GM19238 (cell line): Measurements from ENCODE around the gene ABHD4.
"Not testable (repeated sequence)": the region's sequence is repeated elsewhere in the genome, so short reads cannot be mapped to it uniquely, and the experiment has no call there.

Experiments used
- DNase-seq: peaks from one replicate; pipeline ENCODE4 v3.0.0; 2011; ENCODE audit warnings: low spot score; ENCODE audit not compliant: insufficient read length

The ABHD4 gene

DNA sequence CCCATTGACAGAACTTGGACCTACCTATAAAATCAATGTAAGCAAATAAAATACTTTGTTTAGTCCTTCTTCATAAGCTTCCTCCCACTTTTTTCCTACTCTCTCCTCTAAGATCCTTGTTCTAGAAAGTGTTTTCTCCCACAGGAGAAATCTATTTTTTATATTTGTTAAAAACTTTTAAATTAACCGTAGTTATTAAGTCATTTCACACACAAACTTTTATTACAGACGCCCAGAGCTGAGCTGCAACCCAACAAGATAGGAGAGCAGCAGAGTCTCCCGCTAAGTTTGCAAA is 36.8 kb upstream of the ABHD4 start:
- DNase-seq = no peak

DNA sequence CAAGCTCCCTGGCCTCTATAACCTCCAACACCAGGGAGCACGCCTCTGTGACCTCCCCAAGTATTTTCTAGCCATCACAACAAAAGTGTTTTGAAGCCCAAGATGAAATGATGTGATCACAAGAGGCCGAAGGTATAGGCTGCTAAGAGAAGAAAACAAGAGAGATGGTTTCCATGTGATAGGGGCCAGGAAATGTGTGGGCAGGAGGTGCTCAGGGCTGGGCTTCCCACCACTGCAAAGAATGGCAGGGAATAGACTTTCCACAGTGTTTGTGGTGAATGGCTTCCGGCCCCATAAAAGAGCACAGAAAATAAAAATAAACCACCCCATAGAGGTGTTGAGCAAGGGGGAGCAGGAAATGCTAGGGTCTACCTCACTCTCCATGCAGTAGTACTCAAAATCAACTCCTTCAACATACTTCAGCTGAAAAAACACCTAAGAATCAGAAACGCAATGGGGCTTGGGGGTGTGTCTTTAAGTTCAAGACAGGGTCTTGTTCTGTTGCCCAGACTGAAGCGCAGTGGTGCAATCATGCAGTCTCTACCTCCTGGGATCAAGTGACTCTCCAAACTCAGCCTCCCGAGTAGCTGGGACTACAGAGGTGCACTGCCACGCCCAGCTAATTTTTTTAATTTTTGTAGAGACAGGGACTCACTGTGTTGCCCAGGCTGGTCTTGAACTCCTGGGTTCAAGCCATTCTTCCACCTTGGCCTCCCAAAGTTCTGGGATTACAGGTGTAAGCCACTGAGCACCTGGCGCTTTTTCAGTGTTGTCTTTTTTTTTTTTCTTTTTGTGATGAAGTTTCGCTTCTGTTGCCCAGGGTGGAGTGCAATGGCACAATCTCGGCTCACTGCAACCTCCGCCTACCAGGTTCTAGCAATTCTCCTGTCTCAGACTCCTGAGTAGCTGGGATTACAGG is 36.2 kb upstream of the ABHD4 start:
- DNase-seq = no peak

DNA sequence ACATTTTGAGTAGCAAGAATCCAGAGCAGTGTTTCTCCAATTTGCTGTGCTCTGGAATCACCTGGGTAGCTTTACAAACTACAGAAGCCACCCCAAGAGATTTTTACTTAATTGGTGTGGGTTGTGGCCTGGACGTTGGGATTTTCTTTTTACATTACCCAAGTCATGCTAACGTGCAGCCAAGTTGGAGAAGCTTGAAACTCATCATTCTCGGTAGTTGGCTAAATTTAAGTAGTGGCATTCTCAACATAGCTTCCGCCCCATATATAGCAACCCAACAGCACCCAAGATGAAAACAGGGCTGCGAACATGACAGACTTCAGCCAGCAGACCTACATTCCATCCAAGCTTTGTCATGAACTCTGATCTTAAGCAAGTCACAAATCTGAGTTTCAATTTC is 34.1 kb upstream of the ABHD4 start:
- DNase-seq = no peak

GRCh38 chr14:22564463-22564862 is 33.6 kb upstream of the ABHD4 start:
- DNase-seq = no peak

DNA sequence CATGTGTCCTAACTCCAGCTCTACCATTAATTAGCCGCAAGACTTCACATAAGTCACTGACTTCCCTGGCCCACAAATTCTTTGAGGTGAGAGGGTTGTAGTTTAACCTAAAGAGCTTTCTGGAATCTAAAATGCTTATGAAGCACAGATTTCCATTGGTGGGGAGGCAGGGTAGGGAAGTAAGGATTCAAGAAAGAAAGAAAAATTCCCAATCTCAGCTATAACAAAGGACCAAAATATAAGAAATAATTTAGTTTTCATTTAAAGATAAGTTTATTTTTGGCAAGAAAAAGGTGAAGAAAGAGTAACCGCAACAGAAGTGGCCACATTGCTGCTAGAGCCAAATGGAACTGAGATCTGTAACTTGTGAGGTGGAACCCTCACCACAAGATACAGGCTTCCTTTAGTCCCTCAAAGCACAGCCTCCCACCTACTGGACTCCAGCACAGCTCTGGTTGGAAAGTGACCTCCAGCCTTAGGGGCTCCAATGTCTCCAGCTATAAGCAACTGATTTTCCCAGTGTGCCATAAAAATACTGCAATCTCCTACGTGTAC is 32.6 kb upstream of the ABHD4 start:
- no peak for DNase-seq

DNA sequence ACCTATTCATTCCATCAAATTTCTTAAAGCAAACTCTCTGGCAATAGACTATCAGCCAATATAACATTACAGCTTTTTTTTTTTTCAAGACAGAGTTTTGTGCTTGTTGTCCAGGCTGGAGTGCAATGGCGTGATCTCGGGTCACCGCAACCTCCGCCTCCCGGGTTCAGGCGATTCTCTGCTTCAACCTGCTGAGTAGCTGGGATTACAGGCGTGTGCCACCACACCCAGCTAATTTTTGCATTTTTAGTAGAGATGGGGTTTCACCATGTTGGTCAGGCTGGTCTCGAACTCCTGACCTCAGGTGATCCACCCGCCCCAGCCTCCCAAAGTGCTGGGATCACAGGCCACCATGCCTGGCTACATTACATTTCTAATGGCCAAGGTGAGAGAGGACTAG is 31.8 kb upstream of the ABHD4 start:
- DNase-seq = not testable (repeated sequence)

GRCh38 chr14:22566845-22567244 is 31.3 kb upstream of the ABHD4 start:
- DNase-seq = no peak

GRCh38 chr14:22567437-22567836 is 30.7 kb upstream of the ABHD4 start:
- DNase-seq = no peak

GRCh38 chr14:22569106-22569736 is 28.9 kb upstream of the ABHD4 start:
- no peak for DNase-seq

- DNase-seq = no peak
Measured at GRCh38 chr14:22569737-22570131, 28.4 kb upstream of the ABHD4 start.

- DNase-seq = peak; percentile 42
Measured at GRCh38 chr14:22570132-22570949, 27.8 kb upstream of the ABHD4 start.

DNA sequence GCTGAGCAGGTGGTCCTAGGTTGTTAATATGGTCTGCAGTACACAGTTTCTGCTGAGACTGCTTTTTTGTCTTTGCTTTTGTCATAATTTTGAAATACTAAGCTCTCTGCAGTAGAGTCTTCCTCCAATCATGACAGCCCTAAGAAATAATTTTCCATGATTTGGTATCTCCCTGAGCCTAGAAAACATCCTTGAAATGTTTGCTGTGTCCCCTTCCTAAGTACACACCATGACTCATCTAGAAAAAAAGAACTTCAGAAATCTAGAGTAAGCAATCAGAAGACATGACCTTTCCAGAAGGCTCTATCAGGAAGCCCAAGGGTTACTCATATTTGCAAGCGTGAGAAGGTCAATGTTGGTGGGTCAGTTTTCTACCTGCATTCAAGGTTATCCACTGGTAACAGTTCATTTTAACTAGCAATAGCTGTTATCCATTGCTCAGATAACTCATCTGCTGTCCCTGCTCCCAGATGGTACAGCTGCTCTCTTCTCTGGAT is 25.5 kb upstream of the ABHD4 start:
- DNase-seq = no peak

GRCh38 chr14:22573804-22574203 is 24.3 kb upstream of the ABHD4 start:
- no peak for DNase-seq

- DNase-seq = no peak
Measured at GRCh38 chr14:22577334-22577908, 20.7 kb upstream of the ABHD4 start.

DNA sequence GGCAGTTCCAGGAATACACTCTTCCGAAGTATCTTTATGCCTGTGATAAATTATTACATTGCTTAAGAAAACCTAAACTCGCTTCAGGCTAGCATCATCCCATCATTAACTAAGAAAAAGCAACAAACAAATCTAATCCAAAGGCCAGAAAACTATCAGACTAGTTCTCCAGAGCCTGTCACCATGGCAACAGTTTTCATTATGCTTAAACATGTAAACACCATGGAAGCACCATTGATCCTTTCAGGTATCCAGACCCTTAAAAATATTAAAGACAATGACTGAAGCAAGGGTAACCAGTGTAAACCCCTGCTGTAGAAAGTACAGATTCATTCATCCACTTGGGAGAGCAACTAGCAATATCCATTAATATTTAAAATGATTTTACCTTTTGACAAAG is 18.9 kb upstream of the ABHD4 start:
- DNase-seq = no peak

DNA sequence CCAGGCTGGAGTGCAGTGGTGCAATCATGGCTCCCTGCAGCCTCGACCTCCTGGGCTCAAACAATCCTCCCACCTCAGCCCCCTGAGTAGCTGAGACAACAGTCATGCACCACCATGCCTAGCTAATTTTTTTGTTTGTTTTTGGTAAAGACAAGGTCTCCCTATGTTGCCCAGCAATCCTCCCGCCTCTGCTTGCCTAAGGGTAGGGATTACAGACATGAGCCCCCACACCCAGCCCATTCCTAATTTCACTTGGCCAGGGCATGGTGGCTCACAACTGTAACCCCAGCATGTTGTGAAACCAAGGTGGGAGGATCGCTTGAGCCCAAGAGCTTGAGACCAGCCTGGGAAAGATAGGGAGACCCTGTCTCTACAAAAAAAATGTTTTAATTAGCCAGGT is 18.2 kb upstream of the ABHD4 start:
- no peak for DNase-seq

DNA sequence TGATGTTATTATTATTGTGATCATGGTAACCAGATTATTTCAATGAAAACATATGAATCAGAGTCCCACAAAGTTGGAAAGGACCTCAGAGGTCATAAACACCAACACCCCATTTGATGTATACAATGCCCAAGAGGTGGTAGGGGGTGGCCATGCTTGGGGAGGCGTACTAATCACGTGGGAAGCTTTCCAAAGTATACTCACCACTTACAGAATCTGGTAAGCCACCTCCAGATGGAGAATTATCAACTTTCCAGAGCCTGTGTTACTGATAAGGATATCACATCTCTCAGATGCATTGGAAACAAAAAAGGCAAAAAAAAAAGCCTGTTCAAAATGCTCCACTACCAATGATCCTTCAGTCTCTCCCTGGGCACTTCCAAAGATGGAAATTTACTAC is 17.5 kb upstream of the ABHD4 start:
- no peak for DNase-seq

DNA sequence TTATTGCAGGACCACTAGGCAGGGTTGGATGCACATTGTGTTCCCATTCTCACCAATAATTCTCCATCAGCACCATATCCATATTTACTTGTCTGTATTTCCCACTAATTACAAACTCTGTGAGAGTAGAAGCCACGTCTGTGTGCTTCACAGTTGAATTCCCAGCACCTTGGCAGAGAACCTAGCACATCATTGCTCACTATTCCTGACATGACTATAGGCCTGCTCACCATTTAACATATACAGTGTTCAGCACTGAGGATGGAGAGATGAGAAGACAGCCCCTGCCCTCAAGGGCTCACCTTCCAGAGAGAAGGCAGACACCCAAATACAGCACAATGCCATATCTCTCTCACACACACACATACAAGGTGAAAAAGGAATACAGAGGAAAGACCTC is 14.1 kb upstream of the ABHD4 start:
- DNase-seq = no peak

DNA sequence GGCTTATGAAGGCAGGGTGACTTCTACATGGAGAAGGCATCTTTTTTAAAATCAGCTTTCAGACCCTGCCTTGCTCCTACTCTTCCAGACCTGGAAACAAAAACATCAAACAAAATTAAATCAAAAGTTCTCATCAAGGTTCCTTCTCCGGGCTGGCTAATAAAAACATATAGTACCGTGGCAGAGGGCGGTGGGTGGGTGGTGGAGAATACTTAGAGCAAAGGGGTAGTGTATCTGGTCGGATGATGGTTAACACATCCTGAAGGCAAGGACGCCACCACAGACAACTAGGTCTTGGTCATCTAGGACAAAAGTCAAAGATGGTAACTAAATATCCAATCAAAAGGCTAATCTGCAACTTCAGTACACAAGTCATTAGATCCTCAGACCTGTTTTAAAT is 10.9 kb upstream of the ABHD4 start:
- no peak for DNase-seq

DNA sequence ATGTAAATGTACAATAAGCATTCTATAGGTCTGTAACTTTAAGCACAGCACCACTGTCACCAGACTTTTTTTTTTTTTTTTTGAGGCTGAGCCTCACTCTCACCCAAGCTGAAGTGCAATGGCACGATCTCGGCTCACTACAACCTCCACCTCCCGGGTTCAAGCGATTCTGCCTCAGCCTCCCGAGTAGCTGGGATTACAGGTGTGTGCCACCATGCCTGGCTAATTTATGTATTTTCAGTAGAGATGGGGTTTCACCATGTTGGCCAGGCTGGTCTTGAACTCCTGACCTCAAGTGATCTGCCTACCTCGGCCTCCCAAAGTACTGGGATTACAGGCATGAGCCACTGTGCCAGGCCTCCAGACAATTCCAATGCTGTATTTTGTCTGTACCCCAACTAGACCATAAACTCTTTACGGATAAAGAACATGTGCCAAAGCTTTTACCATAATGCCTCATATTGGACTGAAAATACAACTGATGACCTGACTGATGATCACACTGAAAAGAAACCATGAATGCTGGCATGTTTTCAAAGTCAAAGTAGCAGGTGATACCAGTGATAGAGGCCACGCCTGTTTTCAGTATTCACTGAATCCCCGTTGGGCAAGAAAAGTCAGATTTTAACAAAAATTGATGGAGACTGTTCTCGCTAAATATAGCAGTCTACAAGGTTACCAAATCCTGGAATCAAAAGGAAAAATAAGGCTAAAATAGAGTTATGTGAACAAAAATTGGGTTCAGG is 10.2 kb upstream of the ABHD4 start:
- peak; percentile 32 for DNase-seq
